HL-60 (cell line): ENCODE results near the gene GAL3ST1.

Experiments
- GABPA ChIP-seq: IDR thresholded peaks from 2 replicates; pipeline ENCODE4 v1.6.1; 2012; ENCODE audit warnings: low read depth
- POLR2AphosphoS5 ChIP-seq: IDR thresholded peaks from 2 replicates; pipeline ENCODE4 v1.6.1; 2012; ENCODE audit warnings: low read depth
- SPI1 ChIP-seq: IDR thresholded peaks from 2 replicates; pipeline ENCODE4 v1.6.1; 2012; ENCODE audit warnings: low read depth, mild to moderate bottlenecking, borderline replicate concordance
- TF ChIP-seq, protein P1 (sequence below): IDR thresholded peaks from one replicate; pipeline ENCODE4 v1.5.1; 2011; ENCODE audit warnings: low read length, control low read depth, inconsistent platforms; ENCODE audit not compliant: insufficient read depth
- TF ChIP-seq, protein P2 (sequence below): IDR thresholded peaks from 2 replicates; pipeline ENCODE4 v1.6.1; 2012; ENCODE audit warnings: low read depth; ENCODE audit not compliant: insufficient replicate concordance

DNA sequence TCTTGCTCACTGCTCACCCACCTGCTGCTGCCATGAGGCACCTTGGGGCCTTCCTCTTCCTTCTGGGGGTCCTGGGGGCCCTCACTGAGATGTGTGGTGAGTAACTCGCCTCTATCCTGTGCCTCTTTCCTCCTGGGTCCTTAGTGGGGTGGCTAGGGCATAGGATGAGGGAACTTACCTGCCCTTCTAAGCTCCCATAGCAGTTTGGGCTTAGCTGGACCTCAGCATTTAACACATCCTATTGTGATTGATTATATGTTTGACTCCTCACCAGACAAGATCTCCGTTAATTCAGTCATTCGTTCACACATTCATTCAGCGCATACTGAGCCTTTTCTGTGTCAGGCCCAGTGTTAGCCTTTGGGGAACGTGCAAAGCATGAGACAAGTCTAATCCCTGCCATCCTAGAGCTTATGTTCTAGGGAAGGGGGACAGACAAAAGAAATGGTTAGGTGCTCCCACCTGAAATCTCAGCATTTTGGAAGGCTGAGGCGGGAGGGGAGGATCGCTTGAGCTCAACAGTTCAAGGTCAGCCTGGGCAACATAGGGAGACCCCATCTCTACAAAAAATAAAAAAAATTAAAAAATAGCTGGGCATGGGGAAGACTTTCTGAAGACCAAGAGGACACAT, 33.0 kb upstream of the GAL3ST1 start:
- TF ChIP-seq, protein P1, sequence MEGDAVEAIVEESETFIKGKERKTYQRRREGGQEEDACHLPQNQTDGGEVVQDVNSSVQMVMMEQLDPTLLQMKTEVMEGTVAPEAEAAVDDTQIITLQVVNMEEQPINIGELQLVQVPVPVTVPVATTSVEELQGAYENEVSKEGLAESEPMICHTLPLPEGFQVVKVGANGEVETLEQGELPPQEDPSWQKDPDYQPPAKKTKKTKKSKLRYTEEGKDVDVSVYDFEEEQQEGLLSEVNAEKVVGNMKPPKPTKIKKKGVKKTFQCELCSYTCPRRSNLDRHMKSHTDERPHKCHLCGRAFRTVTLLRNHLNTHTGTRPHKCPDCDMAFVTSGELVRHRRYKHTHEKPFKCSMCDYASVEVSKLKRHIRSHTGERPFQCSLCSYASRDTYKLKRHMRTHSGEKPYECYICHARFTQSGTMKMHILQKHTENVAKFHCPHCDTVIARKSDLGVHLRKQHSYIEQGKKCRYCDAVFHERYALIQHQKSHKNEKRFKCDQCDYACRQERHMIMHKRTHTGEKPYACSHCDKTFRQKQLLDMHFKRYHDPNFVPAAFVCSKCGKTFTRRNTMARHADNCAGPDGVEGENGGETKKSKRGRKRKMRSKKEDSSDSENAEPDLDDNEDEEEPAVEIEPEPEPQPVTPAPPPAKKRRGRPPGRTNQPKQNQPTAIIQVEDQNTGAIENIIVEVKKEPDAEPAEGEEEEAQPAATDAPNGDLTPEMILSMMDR: no peak
- TF ChIP-seq, protein P2, sequence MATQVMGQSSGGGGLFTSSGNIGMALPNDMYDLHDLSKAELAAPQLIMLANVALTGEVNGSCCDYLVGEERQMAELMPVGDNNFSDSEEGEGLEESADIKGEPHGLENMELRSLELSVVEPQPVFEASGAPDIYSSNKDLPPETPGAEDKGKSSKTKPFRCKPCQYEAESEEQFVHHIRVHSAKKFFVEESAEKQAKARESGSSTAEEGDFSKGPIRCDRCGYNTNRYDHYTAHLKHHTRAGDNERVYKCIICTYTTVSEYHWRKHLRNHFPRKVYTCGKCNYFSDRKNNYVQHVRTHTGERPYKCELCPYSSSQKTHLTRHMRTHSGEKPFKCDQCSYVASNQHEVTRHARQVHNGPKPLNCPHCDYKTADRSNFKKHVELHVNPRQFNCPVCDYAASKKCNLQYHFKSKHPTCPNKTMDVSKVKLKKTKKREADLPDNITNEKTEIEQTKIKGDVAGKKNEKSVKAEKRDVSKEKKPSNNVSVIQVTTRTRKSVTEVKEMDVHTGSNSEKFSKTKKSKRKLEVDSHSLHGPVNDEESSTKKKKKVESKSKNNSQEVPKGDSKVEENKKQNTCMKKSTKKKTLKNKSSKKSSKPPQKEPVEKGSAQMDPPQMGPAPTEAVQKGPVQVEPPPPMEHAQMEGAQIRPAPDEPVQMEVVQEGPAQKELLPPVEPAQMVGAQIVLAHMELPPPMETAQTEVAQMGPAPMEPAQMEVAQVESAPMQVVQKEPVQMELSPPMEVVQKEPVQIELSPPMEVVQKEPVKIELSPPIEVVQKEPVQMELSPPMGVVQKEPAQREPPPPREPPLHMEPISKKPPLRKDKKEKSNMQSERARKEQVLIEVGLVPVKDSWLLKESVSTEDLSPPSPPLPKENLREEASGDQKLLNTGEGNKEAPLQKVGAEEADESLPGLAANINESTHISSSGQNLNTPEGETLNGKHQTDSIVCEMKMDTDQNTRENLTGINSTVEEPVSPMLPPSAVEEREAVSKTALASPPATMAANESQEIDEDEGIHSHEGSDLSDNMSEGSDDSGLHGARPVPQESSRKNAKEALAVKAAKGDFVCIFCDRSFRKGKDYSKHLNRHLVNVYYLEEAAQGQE: no peak
- TF ChIP-seq POLR2AphosphoS5: no peak
- no peak for TF ChIP-seq SPI1
- TF ChIP-seq GABPA: no peak
